Kidney (tissue), 14 donors: ENCODE measurements around the gene PRKCD. TPM values are rescaled to one million over a fixed set of nuclear protein-coding genes. Genes with fewer than 3 reads are reported as not detected.

Experiments
- DNase-seq, 5 donors: peaks; one replicate each; pipeline ENCODE4 v3.0.0-alpha.2; 2013 to 2020
- FAIRE-seq: peaks from 2 replicates; lab custom pipeline; 2012; peaks lifted over from hg19 to GRCh38; lab: Jason Lieb, UNC
- H3K27ac ChIP-seq, 2 donors: one replicate each; pipeline ENCODE4 v1.7.0; 2013; ENCODE audit warnings: low read depth in 2 of 2, low read length in 2 of 2, inconsistent platforms in 1 of 2
- H3K27me3 ChIP-seq: one replicate; pipeline ENCODE4 v1.7.1; 2013; ENCODE audit warnings: low read length, inconsistent platforms; ENCODE audit not compliant: control insufficient read depth, insufficient read depth
- H3K36me3 ChIP-seq, 3 donors: one replicate each; pipeline versions ENCODE4 v1.7.0 to v1.7.1; 2013; ENCODE audit warnings: low read length in 3 of 3, control low read depth in 1 of 3, inconsistent platforms in 1 of 3; ENCODE audit not compliant: insufficient read depth in 3 of 3, control insufficient read depth in 2 of 3
- H3K4me1 ChIP-seq, 3 donors: one replicate each; pipeline versions ENCODE4 v1.7.0 to v1.7.1; 2013; ENCODE audit warnings: low read length in 3 of 3, inconsistent platforms in 1 of 3, low read depth in 1 of 3; ENCODE audit not compliant: control insufficient read depth in 2 of 3, insufficient read depth in 2 of 3
- H3K4me3 ChIP-seq, 3 donors: one replicate each; pipeline versions ENCODE4 v1.7.0 to v1.8.1; 2013; ENCODE audit warnings: low read length in 3 of 3, control low read depth in 1 of 3, inconsistent platforms in 1 of 3
- H3K9ac ChIP-seq, 3 donors: one replicate each; pipeline versions ENCODE4 v1.7.0 to v1.7.1; 2013; ENCODE audit warnings: low read length in 3 of 3, control low read depth in 1 of 3, inconsistent platforms in 1 of 3
- H3K9me3 ChIP-seq, 3 donors: one replicate each; pipeline versions ENCODE4 v1.7.0 to v1.7.1; 2013; ENCODE audit warnings: low read length in 3 of 3, control low read depth in 1 of 3, inconsistent platforms in 1 of 3; ENCODE audit not compliant: control insufficient read depth in 2 of 3, insufficient read depth in 1 of 3
- intact Hi-C: fragments of 100-400 bp; cut with DNase I; formaldehyde crosslinking; loops from one replicate; pipeline ENCODE4 v1.11.1; 2022
- polyA plus RNA-seq: library from polyadenylated mRNA; stranded (reverse); fragments of 350-450 nt; fragmentation: Illumina TruSeq; extraction: RNeasy Lipid Tissue Mini Kit (QIAGEN cat#74804); gene quantifications from one replicate; pipeline ENCODE4 v1.2.3, GENCODE V29; 2014; ENCODE audit warnings: low read depth, low replicate concordance; ENCODE audit not compliant: insufficient read depth
- total RNA-seq: library from RNA; stranded (reverse); fragmentation: NEBNext Ultra II Directional; extraction: Animal tissue kit (Norgen Biotek cat#: 25700); gene quantifications from one replicate; pipeline ENCODE4 v1.2.1, GENCODE V29; 2021
- TF ChIP-seq, protein P1 (sequence below): IDR thresholded peaks from 3 replicates; pipeline ENCODE4 v1.5.1; 2012; ENCODE audit warnings: mild to moderate bottlenecking, moderate library complexity, borderline replicate concordance; ENCODE audit not compliant: insufficient read depth; ENCODE audit errors: extremely low read depth
- donor health status: control.
- donor health status: control.
- donor health status: control.
- donor health status: control.
- donor health status: control.
- donor health status: DM: yes; HTN: yes; CAD: no.
- donor health status: Normal renal cell carcinoma (clear cell type).

The PRKCD gene
- total and polyA plus RNA-seq, 2 donors from 2014 or later, result 26.6 to 29.1 TPM

DNA sequence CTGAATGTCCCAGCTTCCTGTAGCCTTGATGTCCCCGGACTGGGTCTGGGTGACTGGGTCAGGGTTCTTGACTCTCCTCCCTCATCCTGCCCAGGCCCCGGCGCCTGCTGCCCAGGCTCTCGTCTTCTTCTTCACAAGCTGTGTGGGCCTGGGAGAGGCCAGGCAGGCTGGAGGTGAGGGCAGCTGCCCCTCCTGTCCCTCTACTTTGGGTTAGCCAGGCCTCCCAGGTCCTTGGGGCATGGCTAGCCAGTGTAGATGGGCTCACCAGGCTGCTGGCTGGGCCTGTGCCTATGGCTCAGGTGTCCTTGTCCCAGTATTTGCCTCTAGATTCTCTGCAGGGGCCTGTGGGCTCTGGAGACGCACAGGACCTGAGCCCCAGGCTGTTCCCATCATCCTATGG, 63.0 kb downstream of the PRKCD start:
- Histone ChIP-seq H3K36me3 (peaks cover 0 to 51% (median 28%) of the 10 kb centered on the region in 3 donors), H3K9ac (no peak overlapping the region), H3K4me3 (no peak overlapping the region), H3K27me3 (no peaks in the 10 kb centered on the region), H3K27ac (no peak overlapping the region), H3K9me3 (no peaks in the 10 kb centered on the region), H3K4me1 (no peaks in the 10 kb centered on the region)
- FAIRE-seq, result no peak
- TF ChIP-seq, protein P1, sequence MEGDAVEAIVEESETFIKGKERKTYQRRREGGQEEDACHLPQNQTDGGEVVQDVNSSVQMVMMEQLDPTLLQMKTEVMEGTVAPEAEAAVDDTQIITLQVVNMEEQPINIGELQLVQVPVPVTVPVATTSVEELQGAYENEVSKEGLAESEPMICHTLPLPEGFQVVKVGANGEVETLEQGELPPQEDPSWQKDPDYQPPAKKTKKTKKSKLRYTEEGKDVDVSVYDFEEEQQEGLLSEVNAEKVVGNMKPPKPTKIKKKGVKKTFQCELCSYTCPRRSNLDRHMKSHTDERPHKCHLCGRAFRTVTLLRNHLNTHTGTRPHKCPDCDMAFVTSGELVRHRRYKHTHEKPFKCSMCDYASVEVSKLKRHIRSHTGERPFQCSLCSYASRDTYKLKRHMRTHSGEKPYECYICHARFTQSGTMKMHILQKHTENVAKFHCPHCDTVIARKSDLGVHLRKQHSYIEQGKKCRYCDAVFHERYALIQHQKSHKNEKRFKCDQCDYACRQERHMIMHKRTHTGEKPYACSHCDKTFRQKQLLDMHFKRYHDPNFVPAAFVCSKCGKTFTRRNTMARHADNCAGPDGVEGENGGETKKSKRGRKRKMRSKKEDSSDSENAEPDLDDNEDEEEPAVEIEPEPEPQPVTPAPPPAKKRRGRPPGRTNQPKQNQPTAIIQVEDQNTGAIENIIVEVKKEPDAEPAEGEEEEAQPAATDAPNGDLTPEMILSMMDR, result no peak
- intact Hi-C loops, result no loop called here
- no peak for DNase-seq

DNA sequence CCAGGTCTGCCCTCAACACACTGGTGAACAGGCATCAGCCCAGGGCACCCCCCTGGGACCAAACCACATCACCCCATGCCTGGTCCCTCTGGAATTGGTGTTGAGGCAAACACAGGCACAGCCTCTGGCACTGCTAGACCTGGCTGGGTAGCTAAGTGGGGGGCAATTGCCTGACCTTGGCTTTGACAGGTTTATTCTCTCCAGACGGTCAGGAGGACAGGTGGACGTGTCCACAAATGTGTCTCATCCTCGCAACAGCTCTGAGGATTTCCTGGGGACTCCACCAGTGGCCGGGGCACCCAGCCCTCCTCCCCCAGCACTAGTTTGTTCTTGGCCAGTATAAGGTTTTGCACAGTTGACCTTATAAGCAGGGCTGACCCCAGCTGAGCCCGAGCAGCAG, 63.5 kb downstream of the PRKCD start:
- Histone ChIP-seq H3K9ac (no peak overlapping the region), H3K9me3 (no peaks in the 10 kb centered on the region), H3K4me1 (no peaks in the 10 kb centered on the region), H3K27ac (no peak overlapping the region), H3K27me3 (no peaks in the 10 kb centered on the region), H3K36me3 (peaks cover 0 to 56% (median 28%) of the 10 kb centered on the region in 3 donors), H3K4me3 (no peak overlapping the region)
- intact Hi-C loops, result no loop called here
- FAIRE-seq (no peak), DNase-seq (no peak)
- TF ChIP-seq, protein P1, result no peak

DNA sequence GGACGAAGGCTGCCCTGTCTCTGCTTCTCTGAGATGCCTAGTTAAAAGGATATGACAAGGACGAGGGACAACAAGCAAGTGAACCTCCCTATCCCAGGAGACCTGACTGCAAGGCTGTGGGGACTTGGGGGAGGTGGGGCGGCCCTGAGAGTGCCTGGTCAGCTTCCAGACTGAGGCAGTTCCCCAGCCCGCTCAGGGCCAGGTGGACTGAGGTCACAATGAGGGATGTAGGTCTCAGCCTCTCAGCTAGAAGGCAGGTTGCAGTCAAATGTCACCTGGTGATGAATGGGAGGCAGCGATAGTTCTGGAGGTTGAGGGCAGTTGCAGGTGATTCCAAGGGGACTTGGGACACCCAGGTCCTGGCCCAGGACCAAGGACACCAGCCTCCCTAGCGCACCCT, 64.2 kb downstream of the PRKCD start:
- H3K36me3 ChIP-seq, result peaks cover 0 to 63% (median 32%) of the 10 kb centered on the region in 3 donors
- H3K9me3 ChIP-seq, result no peaks in the 10 kb centered on the region
- TF ChIP-seq, protein P1, result no peak
- H3K27me3 ChIP-seq, result no peaks in the 10 kb centered on the region
- intact Hi-C loops, result no loop called here
- no peak overlapping the region for H3K27ac ChIP-seq
- no peak overlapping the region for H3K4me3 ChIP-seq
- DNase-seq (no peak), FAIRE-seq (no peak)
- H3K9ac ChIP-seq, result no peak overlapping the region
- no peaks in the 10 kb centered on the region for H3K4me1 ChIP-seq

DNA sequence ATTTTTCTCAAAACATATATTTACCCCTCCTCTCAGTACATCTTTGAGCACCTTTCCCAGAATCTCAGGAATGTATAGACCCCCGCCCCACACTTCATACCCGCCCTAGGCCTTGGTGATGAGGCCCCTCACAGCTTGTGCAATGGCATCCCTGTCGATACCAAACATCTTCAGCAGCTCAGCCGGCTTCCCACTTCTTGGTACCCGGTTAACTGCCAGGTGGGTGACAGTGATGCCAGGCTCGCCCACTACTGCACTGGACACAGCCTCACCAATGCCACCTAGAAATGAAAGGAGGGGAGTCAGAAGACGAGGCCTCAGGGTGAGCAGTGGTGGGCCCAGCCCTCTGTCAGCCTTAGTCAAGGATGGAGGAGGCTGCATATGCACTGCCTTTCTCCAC, 64.6 kb downstream of the PRKCD start:
- TF ChIP-seq, protein P1, result no peak

More for the DNA sequence above, 64.6 kb downstream of the PRKCD start:
- H3K27ac ChIP-seq, result no peak overlapping the region
- no peak overlapping the region for H3K9ac ChIP-seq
- no peaks in the 10 kb centered on the region for H3K4me1 ChIP-seq
- FAIRE-seq, result no peak
- H3K9me3 ChIP-seq, result no peaks in the 10 kb centered on the region
- intact Hi-C loops, result no loop called here
- no peaks in the 10 kb centered on the region for H3K27me3 ChIP-seq
- no peak for DNase-seq
- peaks cover 0 to 67% (median 32%) of the 10 kb centered on the region in 3 donors for H3K36me3 ChIP-seq
- H3K4me3 ChIP-seq, result no peak overlapping the region
